Right renal cortex interstitium (tissue), 3 donors: Measurements from ENCODE around the gene ACTN1. TPM values are rescaled to one million over a fixed set of nuclear protein-coding genes. Genes with fewer than 3 reads are reported as not detected.

ENCODE experiments used
- DNase-seq, 3 donors: peaks; one replicate each; pipeline ENCODE4 v3.0.0-alpha.2; 2013; ENCODE audit warnings: low read depth in 3 of 3, low spot score in 2 of 3
- polyA plus RNA-seq, 3 donors: library from polyadenylated mRNA; unstranded; fragments of 120-200 nt; gene quantifications; one replicate each; pipeline ENCODE4 v1.2.1, GENCODE V29; 2013; ENCODE audit not compliant: insufficient read length in 3 of 3

ACTN1 gene
- polyA plus RNA-seq, 3 donors: 64.2 to 75.2 (median 69.2) TPM

DNA sequence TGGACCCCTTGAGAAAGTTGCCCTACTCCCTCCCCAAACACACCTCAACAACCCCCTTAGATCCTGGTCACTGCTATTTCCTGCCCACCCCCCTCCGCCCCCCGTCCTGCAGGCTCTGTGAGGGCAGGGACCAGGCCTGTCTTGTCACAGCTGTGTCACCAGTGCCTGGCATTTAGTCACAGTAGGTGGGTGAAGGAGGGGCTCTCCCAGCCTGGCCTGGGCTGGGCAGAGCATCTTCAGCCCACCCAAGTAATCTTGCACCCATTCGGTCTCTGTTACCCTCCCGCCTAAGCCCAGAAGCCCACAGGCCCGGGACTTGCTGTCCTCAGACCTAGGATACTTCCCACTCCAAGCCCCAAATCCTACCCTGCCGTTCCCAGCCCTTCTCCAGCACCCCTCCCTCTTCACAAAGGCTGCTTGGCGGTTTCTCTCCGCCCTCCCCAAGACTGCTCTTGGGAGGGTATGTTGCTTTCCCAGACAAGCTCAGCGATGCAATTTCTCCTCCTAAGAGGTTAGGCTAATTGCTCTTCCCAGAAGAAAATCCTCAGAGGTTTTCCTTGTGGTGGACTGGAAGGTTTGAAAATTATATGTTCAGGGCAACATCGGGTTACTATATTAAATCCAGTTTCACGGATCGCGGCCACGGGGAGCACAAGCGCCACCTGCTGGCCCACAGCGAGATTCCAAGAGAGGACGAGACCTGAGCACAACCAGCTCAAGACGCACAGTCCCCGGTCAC lies 135.5 kb downstream of the ACTN1 start:
- peak; percentile 47 to 68 (median 50) for DNase-seq

DNA sequence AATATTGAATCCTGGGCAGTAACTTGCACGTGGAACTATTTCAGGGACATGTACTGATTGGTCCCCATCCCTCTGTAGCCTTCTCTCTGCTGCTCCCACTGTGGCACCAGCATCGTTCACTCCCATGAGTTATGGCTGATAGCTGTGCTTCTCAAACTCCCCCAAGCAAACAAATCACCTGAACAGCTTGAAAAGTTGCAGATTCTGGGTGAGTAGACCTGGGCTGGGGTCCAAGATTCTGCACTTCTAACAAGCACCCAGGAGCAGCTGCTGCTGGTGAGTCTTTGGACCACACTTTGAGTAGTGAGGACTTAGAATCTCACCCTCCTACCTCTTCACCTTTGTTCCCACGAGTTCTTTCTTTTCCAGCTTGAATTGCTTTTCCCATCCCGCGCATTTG lies 136.8 kb downstream of the ACTN1 start:
- no peak for DNase-seq

DNA sequence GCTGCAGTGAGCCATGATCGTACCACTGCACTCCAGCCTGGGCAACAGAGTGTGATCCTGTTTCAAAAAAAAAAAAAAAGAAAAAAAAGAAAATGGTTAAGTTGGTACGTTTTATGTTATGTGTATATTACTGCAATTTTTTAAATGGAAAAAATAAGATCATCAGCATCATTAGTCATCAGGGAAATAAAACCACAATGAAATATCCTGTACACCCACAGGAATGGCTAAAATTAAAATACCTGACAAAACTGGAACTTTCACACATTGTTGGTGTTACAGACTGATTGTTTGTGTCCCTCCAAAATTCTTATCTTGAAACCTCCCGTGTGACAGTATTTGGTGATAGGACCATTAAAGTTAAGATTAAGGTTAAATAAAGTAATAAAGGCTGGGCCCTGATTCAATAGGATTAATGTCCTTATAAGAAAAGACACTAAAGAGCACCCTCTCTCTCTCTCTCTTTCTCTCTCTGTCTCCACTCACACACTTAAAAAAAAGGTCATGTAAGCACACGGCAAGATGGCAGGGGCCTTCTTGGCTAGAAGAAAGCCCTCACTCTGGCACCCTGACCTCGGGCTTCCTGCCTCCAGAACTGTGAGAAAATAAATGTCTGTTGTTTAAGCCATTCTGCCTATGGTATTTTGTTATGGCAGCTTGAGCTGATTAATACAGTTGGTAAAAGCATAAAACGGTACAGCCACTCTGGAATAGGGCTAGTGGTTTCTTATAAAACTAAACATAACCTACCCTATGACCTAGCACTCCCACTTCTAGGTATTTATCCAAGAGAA lies 137.9 kb downstream of the ACTN1 start:
- no peak for DNase-seq

DNA sequence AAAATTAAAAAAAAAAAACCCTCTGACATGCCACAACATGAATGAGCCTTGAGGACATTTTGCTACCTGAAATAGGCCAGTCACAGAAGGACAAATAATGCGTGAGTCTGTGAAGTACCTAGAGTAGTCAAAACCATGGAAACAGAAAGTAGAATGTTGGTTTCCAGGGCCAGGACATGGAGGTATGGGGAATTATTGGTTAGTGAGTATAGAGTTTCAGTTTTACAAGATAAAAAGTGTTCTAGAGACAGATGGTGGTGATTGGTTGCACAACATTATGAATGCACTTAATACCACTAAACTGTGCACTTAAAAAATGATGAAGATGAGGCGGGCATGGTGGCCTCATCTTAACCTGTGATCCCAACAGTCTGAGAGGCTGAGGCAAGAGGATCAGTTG lies 138.6 kb downstream of the ACTN1 start:
- DNase-seq: no peak

DNA sequence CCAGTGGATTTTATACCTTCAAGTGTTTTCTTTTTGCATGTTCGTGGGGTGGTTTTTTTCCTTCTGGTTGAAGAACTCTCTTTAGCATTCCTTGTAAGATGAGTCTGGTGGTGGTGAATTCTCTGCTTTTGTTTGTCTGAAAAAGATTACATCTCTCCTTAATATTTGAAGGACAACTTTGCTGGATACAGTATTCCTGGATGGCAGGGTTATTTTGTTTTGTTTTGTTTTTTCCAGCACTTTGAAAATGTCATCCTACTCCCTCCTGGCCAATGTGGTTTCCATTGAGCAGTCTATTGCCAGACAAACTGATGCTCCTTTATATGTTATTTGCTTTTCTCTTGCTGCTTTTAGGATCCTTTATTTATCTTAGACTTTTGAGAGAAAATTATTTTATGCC lies 143.0 kb downstream of the ACTN1 start:
- DNase-seq: no peak

DNA sequence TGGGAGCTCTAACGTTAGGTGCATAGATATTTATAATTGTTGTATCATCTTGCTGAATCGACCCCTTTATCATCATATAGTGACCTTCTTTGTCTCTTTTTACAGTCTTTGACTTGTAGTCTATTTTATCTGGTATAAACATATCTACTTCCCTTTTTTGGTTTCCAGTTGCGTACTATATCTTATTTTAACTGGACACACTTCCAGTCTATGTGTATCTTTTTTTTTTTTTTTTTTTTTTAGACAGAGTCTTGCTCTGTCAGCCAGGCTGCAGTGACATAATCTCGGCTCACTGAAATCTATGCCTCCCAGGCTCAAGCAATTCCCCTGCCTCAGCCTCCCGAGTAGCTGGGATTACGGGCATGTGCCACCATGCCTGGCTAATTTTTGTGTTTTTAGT lies 144.3 kb downstream of the ACTN1 start:
- DNase-seq: no peak

DNA sequence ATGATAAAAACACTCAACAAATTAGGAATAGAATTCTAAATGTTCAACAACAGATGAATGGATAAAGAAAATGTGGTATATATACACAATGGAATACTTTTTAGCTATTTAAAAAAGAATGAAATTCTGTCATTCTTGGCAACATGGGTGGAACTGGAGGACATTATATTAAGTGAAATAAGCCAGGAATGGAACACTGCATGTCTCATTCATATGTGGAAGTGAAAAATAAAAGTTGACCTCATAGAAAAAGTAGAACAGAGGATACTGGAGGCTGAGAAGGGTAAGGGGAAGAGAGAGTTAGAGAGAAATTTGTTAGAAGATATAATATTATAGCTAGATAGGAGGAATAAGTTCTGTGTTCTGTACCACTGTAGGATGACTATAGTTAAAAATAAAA lies 150.4 kb downstream of the ACTN1 start:
- no peak for DNase-seq

DNA sequence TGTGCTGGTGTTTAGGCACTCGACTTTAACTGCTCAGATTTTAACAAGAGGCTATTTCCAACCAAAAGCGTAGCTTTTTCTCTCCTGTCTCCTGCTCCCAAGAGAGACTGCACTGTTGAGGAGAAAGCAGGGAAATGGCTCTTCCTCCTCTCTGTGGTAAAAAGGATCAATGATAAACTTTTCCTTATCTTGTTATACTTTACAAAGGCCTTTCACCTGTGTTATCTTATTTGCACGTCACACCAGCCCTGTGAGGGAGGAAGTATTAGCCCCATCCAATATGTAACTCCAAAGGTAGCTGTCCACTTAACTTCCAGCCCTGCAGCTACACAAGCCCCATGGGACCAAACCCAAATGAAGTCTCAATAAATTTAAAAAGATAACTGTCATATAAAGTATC lies 153.4 kb downstream of the ACTN1 start:
- DNase-seq: no peak

DNA sequence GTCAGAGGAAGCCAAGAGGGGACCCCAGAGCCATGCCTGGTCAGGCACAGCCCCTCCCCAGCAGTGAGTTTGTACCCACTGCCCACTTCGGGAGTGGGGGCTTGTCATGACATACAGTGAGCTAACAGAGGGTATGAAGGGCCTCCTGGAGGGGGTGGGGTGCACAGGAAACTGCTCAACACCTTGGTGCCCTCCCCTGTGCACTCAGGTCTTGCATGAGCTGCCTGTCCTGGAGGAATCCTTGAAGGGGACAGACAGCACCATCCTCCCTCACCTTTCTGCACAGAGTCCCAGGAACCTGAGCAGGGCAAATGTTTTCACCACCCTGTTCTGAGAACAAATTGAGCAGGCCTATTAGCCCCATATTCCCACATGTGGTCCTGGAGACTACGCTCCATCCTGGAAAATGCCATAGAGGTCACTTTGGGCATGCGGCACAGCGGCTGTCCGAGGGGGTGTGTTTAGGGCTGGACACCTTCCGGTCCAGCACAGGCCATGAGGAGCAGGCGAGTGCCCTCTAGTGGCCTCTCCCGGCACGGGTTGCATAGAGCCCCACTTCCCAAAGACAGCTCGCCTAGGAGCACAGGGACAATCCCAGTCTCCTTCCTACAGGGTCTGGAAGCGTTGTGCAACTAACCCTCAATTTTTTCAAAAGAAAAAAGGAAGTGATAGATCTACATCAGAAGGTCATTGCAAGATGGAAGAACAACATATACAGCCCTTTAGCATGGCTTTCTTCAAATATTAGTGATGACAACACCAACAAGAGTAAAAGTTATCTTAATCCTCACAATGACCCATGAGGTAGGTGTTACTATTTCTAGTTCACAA lies 154.4 kb downstream of the ACTN1 start:
- DNase-seq: no peak

DNA sequence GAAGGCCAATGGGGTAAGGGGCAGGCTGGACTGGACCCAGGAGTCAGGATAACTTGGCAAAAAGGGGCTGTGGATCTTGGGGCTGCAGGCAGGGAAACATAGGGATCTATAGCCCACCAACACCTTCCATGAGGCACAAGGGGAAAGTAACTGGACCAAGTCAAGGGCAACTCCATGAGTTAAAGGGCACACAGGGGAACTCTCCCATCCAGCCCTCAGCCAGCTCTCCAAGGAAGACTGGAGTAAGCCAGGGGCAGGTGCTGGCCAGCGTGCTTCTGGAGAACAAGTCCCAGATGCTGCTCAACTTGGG lies 154.9 kb downstream of the ACTN1 start:
- DNase-seq: no peak

Other genes with a start within 250 kb of the ACTN1 start
- gene ZFP36L1, start 186.2 kb downstream of the ACTN1 start, polyA plus RNA-seq: 100 to 1,000 TPM; 218 to 271 (median 234) TPM
- gene DCAF5, start 173.8 kb upstream of the ACTN1 start, polyA plus RNA-seq: 10 to 100 TPM; 52.3 to 56.4 (median 54.4) TPM
- 10 to 100 TPM; 22.2 to 35.2 (median 32.9) TPM for gene EXD2, start 212.2 kb upstream of the ACTN1 start, polyA plus RNA-seq